Measurements from ENCODE around the gene ZMYND15.

Gene ZMYND15

DNA sequence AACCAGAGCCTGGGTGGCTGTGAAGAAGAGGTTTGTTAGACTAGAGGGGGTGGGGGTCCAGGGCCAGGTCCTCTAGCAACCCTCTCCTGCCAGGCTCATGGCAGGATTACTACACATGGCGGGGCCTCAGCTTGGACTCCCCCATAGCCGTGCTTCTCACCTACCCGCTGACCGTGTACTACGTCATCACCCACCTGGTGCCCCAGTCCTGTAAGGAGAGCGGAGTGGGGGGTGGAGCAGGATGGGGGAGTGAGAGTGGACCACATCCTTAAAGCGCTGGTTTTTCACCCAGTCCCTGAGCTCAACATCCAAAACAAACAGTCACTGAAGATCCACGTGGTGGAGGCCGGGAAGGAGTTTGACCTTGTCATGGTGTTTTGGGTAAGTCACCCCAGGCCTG is 4.3 kb downstream of the ZMYND15 start:
- no peak for DNase-seq

DNA sequence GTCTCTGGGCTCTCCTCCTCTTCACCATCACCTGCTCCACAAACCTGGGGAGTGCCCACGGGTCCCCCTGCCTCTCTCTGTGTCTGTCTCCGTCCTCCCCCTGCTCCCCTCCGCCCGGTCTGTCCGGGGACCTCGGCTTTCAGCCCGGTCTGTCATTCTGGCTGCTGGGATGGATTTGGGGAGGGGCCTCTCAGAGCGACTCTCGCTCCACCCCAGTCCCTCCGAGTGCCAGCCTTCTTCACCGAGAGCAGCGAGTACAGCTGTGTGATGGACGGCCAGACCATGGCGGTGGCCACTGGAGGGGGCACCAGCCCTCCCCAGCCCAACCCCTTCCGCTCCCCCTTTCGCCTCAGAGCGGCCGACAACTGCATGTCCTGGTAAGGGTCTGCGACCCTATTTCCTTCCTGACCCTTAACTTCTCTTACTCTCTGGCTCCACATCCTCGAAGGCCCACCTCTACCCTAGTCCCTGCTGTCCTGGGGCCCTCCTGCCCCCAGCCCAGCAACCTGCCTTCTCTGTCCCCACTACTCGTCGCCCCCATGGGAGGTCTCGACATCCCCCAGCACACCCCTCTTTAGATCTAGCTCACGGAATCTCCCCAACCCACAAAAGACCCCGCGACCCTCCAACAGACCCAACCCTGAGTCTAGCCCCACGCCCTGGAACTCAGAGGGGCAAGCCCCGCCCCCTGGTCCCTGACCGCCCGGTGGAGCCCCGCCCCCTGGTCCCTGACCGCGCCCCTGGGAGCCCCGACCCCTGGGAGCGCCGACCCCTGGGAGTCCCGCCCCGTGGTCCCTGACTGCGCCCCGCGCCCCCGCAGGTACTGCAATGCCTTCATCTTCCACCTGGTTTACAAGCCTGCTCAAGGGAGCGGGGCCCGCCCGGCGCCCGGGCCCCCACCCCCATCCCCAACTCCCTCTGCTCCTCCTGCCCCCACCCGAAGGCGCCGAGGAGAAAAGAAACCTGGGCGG is 5.7 kb downstream of the ZMYND15 start:
- DNase-seq: no peak

DNA sequence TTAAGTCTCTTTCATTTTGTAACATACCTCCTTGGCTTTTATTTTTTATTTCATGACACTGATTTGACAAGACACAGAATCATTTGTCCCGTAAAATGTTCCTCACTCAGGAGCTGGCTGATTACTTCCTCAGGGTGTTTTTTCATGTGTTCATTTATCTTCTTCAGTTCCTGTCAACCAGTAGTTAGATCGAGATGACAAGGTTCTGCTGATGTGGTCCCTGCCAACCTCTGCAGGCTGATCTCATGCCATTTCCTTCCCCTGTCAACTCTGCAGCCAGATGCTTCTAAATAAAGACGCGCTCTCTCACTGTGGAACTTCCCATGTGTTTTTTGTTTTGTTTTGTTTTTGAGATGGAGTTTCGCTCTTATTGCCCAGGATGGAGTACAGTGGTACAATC is 8.2 kb downstream of the ZMYND15 start:
- no peak for DNase-seq

DNA sequence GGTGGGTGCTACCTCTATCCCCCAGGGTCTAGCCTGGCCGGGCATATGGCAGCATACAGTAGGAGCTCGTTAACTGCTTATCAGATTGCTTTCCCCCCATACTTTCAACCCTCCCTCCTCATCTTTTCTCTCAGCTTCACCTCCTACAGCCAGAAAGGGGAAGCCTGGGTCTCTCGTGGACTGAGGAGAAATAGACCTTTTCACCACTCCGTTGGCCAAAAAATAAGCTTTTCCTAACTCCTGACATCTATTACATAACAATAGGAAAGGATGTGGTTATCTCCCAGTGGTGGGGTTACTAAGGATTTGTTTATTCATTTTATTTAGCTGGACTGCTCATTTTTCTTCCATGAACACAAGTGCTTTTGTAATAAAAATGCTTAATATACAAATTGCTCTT is 9.1 kb downstream of the ZMYND15 start:
- DNase-seq: no peak

DNA sequence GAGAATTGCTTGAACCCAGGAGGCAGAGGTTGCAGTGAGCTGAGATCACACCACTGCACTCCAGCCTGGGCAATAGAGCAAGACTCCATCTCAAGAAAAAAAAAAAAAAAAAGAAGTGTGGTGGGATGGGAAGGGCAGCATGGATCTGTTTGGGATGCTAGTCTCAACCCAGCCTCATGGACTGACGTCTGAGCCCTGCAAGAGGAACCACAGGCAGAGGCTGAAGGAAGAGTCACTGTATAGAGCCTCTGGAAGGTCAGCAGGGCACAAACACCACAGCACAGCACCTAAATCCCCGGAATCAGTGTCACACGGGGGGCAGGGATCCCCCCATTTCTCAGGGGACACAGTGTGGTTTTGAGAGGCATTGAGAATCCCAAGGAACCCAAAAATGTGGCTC is 11.0 kb downstream of the ZMYND15 start:
- no peak for DNase-seq

DNA sequence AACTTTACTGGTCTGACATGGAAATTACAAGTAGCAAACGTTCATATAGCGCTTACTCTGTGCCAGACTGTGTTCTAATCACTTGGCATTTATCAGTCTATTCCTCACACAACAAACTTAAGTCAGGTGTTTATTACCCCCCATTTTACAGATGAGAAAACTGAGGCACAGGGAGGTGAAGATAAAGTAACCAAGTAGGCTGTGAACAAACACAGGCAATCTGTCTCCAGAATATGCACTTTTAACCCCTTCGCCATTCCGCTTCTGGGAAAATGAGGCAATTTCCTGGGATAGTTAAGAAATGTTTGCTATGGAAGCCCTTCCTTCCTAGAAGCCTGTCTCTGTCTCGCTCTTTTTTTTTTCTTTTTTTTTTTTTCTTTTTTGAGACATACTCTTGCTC is 12.3 kb downstream of the ZMYND15 start:
- DNase-seq: no peak

DNA sequence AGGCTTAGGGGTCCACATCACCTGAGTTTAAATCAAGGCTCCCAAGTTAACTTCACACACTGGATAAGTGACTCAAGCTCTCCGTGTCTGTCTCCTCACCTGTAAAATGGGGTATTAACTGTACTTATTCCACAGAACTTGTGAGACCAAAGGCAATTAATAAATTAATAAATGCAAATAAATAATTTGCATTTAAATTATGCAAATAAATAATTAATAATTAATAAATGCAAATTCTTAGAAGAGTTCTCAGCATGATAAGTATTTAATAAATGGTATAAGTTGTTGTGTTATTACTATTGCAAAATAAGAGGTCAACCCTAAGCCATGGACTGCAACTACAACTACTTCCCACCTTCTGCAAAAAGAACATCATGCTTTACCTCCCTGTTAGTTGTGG is 13.8 kb downstream of the ZMYND15 start:
- DNase-seq: no peak

DNA sequence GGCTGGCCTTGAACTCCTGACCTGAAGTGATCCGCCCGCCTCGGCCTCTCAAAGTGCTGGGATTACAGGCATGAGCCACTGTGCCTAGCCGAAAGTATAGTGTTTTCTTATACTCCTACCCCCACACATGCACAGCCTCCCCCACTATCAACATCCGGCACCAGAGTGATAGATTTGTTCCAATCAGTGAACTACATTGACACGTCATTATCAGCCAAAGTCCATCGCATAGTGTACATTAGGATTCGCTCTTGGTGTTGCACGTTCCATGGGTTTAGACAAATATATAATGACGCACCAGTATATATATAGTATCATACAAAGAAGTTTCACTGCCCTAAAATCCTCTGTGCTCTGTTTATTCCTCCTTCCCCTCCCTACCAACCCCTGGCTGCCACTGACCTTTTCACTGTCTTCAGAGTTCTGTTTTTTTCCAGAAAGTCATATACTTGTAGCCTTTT is 20.2 kb downstream of the ZMYND15 start:
- no peak for DNase-seq

DNA sequence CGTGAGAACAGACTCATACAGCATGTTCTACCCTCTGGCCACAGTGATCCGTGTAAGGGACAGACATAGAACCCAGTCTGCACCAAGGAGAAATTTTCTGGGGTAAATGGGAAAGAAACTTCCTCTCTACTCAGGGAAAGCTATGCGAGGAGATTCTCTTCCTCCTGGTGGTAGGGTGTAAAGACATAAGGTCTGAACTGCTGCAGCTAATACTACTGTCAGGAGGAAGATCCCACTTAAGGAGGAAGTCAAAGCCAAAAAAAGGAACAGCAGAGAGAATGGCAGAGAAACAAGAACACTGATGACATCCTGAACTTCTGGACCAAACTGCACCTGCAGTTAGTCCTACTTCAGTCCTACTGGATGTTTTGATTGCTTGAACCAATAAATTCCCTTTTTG is 25.0 kb downstream of the ZMYND15 start:
- no peak for DNase-seq

DNA sequence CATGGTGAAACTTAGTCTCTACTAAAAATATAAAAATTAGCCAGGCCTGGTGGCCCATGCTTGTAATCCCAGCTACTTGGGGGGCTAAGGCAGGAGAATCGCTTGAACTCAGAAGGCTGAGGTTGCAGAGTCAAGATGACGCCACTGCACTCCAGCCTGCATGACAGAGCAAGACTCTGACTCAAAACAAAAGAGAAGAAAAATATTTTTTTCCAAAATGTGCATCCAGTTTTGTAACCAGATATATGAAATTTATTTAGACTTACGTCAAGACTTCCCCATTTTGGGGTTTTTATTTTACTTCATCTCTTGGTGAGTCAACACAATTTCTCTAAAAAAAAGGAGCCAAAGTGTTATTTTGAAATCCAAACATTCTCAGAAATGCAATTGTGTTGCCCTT is 26.6 kb downstream of the ZMYND15 start:
- DNase-seq: no peak

DNA sequence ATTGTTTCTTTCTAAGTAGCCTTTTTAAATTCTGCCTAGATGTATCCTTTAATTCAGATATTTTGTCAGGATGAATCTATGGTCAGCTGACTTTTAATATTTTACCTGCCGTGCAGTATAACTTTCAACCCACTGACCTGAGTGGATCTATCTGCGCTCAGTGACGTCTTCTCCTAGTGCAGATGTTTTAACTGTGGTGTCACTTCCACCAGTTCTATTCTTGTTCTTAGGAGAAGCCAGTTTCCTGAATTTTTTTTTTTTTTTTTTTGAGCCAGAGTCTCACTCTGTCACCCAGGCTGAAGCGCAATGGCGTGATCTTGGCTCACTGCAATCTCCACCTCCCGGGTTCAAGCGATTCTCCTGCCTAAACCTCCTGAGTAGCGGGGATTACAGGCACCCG is 27.1 kb downstream of the ZMYND15 start:
- no peak for DNase-seq

DNA sequence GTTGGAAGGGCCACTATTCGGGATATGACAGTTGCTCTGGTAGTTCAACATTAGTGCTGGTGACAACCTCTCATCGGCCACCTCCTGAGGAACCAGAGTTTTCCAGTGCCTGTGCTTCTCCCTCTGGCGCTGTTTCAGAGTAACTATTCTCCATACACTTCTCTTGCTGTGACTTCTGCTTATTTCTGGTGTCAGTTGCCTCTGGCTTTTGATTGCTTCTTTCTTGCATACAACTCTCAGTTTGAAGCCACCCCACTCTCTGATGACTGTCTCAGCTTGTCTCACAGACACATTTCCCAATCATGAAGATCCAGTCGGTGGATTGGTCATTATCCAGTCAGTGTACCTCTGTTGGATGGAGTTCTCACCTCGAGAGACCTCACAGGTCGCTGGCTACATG is 28.7 kb downstream of the ZMYND15 start:
- no peak for DNase-seq

DNA sequence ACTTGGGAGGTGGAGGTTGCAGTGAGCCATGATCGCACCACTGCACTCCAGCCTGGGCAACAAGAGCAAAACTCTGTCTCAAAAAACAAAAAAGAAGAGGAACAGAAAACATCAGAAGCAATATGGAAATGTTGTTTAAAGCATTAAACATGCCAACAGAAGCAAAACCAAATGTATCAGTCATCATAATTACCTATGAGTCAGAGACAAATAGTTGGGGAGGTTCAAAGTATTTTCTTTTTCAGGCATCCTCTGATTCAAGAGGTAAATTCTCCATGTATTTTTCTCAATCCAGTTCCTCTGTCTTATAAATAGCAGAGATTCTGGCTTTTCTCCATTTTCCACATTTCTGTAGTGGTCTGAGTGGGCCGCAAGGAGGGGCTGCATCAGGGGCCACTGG is 30.0 kb downstream of the ZMYND15 start:
- DNase-seq: no peak

DNA sequence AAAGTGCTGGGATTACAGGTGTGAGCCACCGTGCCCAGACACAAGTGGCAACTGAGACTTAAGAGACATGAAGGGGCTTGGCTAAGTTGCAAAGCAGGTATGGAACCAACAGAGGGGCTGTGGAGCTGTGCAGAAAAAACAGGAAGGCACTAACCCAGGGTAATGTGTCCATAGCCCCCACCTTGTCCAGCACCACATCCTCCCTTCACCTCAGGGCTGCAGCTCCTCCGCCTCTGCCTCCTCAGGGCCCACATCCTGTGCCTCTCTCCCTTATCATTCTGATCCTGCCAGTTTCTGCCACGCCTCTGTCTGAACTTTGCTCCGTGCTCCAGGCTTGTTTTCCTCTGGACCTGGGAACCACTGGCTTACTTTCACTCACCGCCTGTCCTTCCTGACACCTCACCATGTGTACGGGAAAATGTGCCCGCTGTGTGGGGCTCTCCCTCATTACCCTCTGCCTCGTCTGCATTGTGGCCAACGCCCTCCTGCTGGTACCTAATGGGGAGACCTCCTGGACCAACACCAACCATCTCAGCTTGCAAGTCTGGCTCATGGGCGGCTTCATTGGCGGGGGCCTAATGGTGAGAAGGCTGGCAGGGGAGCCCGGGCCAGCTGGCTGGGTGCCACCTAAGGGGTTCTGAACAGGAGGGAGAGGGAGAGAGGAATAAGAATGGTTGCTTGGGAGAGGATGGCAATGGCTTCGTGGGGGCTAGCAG is 32.0 kb downstream of the ZMYND15 start, which contains the start of gene TM4SF5:
TM4SF5 (plus strand) TSS at position 368 of the 716 bp plus-strand sequence; CDS start at position 405, 37 bp downstream.
- no peak for DNase-seq

DNA sequence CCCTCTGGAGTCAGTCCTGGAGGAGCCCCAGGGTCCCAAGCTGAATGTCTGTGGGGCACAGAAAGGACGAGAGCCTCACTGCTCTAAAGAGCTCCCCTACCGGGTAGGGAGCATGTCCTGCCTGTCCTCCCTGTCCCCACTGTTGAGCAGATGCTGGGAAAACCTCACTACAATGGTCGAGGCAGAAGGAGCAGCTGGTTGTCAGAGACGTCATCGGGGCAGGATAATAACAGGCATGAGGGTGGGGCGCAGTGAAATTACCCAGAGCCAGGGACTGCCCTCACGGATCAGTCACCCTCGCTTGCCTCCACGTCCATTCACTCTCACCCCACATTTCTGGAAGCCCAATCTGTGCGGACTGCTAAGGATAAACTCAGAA is 32.6 kb downstream of the ZMYND15 start:
- no peak for DNase-seq

DNA sequence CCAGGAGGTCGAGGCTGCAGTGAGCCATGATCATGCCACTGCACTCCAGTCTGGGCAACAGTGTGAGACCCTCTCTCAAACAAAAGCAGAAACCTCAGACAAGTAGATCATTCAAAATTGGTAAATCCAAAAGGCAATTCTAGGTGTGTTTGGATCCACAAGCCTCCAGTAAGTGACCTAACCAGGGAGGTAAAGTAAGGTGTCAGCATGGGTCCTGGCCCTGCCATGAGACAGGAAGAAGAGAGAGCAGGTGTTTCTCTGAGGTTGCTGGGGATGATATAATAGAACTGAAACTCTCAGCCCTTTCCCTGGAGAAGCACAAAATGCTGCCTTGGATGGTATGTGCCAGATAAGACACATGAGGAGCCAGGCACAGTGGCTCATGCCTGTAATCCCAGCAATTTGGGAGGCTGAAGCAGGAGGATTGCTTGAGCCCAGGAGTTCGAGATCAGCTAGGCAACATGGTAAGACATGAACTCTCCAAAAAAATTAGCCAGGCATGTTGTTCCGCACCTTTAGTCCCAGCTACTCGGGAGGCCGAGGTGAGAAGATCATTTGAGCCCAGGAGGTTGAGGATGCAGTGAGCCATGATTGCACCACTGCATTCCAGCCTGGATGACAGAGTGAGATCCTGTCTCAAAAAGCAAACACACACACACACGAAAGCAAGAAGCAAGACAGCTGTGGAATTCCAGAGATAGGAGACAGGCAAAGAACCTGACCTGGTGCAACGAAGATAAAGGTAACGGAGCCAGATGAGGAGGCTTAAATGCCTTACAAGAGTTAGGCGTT is 38.5 kb downstream of the ZMYND15 start:
- DNase-seq: no peak

DNA sequence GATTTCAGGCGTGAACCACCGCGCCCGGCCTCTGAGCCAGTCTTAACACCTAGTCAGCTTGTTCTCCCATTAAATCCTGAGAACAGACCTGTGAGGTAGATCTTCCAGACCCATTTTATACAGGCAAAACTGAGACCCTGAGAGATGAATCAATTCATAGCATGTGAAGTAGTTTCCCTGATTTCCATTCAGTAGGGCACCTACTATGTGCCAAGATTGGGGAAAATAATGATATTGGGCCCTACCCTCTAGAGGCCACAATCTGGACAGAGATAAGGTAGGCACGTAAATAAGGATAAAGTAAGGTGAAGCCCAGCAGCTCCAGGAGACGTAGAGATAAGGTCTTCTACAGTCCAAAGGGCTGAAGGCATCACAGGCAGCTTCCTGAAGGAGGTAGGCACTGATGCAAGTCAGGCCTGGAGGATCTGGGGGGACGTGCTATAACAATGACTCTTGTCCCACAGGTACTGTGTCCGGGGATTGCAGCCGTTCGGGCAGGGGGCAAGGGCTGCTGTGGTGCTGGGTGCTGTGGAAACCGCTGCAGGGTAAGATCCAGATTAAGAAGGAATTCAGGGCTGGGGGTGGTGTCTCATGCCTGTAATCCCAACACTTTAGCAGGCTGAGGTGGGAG is 40.8 kb downstream of the ZMYND15 start:
- DNase-seq: no peak

DNA sequence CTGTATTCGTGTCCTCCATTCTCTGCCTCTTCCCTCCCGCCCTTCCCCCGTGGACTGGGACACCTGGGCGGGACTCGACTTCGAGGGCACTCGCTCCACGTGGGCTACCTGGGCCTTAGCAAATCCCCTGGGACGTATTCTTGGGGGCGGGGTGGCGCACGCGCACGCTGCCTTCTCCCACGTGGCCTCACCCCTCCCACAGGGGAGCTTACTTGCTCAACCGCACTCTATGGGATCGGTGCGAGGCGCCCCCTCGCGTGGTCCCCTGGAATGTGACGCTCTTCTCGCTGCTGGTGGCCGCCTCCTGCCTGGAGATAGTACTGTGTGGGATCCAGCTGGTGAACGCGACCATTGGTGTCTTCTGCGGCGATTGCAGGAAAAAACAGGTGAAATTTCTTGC is 43.0 kb downstream of the ZMYND15 start:
- DNase-seq: no peak

DNA sequence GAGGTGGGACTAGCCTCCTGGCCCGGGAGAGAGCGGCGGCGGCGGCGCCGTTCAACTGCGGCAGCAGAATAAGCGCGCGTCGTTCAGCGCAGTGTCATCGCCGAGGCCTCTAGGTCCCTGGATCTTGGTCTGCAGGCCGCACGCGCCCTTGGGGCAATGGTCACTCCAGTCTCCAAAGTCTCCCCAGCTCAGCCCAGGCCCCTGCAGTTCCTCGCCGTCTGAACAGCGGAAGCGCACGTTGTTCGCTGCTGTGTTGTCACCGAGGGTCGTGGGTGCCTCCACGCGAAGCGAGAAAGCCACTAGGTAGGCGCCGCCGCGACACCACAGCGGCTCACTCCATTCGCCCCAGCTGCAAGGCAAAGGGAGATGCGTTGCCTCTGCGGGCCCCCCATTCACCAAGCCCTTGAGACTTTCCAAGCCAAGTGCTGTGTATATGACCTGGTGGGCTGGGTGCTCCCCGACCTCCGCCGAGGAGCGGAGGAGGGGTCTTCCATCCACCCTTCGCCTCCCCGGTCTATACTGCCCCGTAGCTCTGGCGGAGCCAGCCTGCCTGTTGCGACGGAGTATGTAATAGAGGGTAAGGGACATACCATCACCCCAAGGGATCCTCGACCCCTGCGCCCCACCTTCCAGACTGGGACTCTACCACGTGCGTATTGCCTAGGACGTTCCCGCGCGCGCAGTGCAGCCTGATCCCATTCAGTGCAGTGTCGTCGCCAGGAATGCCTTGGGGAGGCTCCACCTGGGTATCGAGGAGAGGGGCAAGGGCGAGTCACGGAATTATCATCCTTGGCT is 45.9 kb downstream of the ZMYND15 start:
- peak; percentile 22 for DNase-seq

DNA sequence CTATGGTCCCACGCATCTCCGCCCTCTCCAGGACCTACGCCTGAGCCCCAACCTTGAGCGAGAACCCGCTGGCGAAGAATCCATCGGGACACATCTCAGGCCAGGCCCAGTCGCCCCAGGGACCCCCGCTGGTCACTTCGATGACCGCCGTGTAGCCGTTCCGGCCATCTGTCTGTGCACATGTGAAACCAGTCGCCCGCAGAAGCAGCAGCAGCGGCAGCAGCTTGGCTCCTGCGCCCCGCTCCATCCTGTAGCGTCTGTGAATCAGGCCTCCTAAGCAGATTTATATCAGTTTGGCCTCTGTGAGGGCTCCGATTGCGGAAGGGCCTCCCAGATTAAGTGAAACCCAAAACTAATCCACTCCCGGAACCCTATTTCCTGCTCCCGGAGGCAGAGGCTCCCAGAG is 46.5 kb downstream of the ZMYND15 start, which contains the start of gene VMO1:
VMO1 (minus strand) TSS at position 259 of the 406 bp plus-strand sequence; CDS start at position 247, 12 bp downstream.
- no peak for DNase-seq

DNA sequence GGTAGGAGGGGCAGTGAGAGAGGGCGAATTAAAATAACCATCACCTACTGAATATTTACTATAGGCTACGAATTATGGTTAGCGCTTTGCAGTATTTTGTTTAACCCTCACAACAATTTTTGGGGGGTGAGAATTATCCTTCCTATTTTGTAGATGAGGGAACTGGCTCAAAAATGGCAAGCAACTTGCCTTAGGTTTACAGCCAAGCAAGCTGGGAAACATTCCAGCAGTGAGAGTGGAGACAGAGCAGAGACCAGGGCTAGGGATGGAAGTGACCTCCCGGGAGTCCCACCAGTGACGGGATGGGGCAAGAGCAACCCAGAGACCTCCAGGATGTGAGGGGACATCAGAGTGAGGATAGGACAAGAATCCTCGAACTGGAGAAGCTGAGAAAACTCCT is 46.9 kb downstream of the ZMYND15 start:
- no peak for DNase-seq

Measured in activated naive CD4-positive, alpha-beta T cell treated with Interleukin-2 at 50 U/mL for 16 hours (primary cell).